ENCODE data around the gene NKX1-2. TPM values are rescaled to one million over a fixed set of nuclear protein-coding genes. Genes with fewer than 3 reads are reported as not detected.

Gene NKX1-2
- total RNA-seq, 6 donors from 2014 or later = 0.09 TPM; not detected in 5

DNA sequence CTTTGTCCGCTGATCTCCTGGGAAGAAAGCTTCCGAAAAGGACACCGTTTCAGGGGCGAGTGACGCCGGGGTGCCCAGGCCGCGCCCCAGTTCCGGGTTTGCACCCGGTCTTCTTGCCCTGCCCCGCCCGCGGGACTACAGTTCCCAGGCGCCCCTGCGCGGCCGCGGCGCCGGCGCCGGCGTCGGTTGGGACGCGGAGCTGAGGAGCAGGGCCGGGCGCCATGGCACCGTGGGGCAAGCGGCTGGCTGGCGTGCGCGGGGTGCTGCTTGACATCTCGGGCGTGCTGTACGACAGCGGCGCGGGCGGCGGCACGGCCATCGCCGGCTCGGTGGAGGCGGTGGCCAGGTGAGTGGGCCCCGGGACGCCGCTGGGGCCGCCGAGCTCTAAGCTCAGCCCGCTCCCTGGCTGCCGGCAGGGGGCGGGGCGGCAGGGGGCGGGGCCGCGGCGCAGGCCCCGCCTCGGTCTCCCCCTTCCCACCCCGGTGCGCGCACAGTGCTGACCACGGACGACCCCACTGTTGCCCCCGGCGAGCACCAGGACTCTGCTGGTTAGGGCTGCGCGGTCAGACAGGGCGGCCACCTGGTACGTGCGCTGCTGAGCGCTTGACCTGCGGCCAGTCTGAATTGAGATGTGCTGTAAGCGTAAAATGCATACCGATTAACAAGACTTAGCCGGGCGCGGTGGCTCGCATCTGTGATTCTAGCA lies 12.0 kb upstream of the NKX1-2 start, which contains the start of gene LHPP:
LHPP (plus strand) TSS at position 182 of the 706 bp plus-strand sequence; CDS start at position 222, 40 bp downstream.
- no peaks in the 10 kb centered on the region for H3K27me3 ChIP-seq
- DNase-seq = peak; percentile 90 to 99
- H3K9me3 ChIP-seq = no peaks in the 10 kb centered on the region
- 0 to 3% methylated on average over 17 to 27 of the region's 81 CpGs for WGBS, 2 donors
- TF ChIP-seq, protein P1, sequence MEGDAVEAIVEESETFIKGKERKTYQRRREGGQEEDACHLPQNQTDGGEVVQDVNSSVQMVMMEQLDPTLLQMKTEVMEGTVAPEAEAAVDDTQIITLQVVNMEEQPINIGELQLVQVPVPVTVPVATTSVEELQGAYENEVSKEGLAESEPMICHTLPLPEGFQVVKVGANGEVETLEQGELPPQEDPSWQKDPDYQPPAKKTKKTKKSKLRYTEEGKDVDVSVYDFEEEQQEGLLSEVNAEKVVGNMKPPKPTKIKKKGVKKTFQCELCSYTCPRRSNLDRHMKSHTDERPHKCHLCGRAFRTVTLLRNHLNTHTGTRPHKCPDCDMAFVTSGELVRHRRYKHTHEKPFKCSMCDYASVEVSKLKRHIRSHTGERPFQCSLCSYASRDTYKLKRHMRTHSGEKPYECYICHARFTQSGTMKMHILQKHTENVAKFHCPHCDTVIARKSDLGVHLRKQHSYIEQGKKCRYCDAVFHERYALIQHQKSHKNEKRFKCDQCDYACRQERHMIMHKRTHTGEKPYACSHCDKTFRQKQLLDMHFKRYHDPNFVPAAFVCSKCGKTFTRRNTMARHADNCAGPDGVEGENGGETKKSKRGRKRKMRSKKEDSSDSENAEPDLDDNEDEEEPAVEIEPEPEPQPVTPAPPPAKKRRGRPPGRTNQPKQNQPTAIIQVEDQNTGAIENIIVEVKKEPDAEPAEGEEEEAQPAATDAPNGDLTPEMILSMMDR (IDR thresholded peaks at IDR 0.05) = peak; percentile 61 to 89 (median 83)
- TF ChIP-seq EP300 (IDR thresholded peaks at IDR 0.05) (no peak), POLR2AphosphoS5 (IDR thresholded peaks at IDR 0.05) (peak in 1 of 2 donors; percentile 22), POLR2A (IDR thresholded peaks at IDR 0.05) (peak in 2 of 4 donors; percentile 17 to 73)
- H3K4me1 ChIP-seq = peaks cover 0 to 10% (median 3%) of the 10 kb centered on the region in 4 donors
- peak within 1 kb of the TSS; percentile 77 to 88 (median 80) for H3K27ac ChIP-seq
- peak; percentile 93 to 100 for ATAC-seq (ENCODE audit: low FRiP score in 2 of 2)
- H3K4me3 ChIP-seq = peak within 1 kb of the TSS; percentile 24 to 91 (median 70)
- no peaks in the 10 kb centered on the region for H3K36me3 ChIP-seq

DNA sequence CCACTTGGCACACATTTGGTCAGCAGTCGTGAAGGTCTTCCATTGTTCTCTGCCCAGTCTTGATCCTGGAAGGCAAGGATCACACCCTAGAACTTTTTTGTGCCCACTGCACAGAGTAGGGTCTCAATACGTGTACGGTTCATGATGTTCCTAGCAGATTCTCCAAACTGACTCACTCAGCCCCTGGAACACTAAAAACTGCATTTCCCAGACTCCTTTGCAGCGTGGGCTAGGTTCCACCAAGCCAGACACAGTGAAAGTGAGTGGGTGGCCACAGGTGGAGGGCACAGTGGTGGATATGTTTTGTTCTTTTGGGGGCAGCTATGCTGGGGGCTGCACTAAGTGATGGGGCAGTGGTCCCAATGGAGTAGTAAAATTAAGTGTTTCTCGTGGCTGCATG lies 10.3 kb upstream of the NKX1-2 start:
- Histone ChIP-seq H3K27ac (no peak overlapping the region), H3K36me3 (no peaks in the 10 kb centered on the region), H3K27me3 (peaks cover 0 to 3% (median 0%) of the 10 kb centered on the region in 4 donors), H3K4me1 (peaks cover 0 to 10% (median 3%) of the 10 kb centered on the region in 4 donors), H3K4me3 (no peak overlapping the region), H3K9me3 (no peaks in the 10 kb centered on the region)
- DNase-seq = no peak
- WGBS, 2 donors = 77 to 96% methylated on average over 3 to 5 of the region's 5 CpGs
- TF ChIP-seq EP300 (IDR thresholded peaks at IDR 0.05) (no peak), POLR2A (IDR thresholded peaks at IDR 0.05) (no peak), POLR2AphosphoS5 (IDR thresholded peaks at IDR 0.05) (no peak)
- TF ChIP-seq, protein P1 (IDR thresholded peaks at IDR 0.05) = no peak
- no peak for ATAC-seq (ENCODE audit: low FRiP score in 2 of 2)

DNA sequence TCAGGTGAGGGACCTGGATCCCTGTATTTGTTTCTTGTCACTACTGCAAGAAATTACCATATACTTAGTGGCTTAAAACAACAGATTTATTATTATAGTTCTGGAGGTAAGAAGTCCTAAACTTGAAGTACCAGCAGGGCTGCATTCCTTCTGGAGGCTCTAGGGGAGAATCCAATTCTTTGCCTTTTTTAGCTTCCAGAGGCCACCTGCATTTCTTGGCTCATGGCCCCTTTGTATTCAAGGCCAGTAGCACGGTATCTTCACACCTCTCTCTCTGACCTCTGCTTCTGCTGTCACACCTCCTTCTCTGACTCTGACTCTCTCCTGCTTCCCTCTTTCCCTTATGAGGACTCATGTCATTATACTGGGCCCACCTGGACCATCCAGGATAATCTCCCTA lies 9.6 kb upstream of the NKX1-2 start:
- H3K27ac ChIP-seq = no peak overlapping the region
- H3K9me3 ChIP-seq = no peaks in the 10 kb centered on the region
- ATAC-seq (ENCODE audit: low FRiP score in 2 of 2) (no peak), DNase-seq (no peak)
- TF ChIP-seq, protein P1 (IDR thresholded peaks at IDR 0.05) = no peak
- TF ChIP-seq EP300 (IDR thresholded peaks at IDR 0.05) (no peak), POLR2A (IDR thresholded peaks at IDR 0.05) (no peak), POLR2AphosphoS5 (IDR thresholded peaks at IDR 0.05) (no peak)
- WGBS, 2 donors = 53 to 63% methylated on average over 1 of the region's 1 CpG
- peaks cover 0 to 3% (median 0%) of the 10 kb centered on the region in 4 donors for H3K27me3 ChIP-seq
- no peaks in the 10 kb centered on the region for H3K36me3 ChIP-seq
- H3K4me3 ChIP-seq = no peak overlapping the region
- peaks cover 0 to 10% (median 3%) of the 10 kb centered on the region in 4 donors for H3K4me1 ChIP-seq

DNA sequence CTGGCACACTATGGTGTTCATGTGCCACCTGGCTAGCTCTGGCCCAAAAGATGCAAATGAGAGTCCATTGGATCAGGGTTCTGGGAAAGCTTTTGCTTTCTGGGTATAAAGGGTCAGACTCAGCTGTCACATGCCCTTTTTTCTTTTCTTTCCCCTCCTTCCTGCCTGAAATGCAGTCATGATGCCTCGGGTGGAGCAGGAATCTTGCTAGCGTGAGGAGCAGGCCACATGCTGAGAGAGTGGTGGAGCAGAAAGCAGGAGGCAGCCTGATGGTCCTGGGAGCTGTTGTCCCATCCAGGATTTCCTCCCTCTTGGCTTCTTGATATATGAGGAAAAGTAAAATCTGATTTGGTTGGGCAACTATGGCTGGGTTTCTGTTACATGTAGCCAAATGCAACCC lies 9.1 kb upstream of the NKX1-2 start:
- DNase-seq (no peak), ATAC-seq (ENCODE audit: low FRiP score in 2 of 2) (no peak)
- Histone ChIP-seq H3K27me3 (peaks cover 0 to 3% (median 0%) of the 10 kb centered on the region in 4 donors), H3K4me3 (no peak overlapping the region), H3K4me1 (peaks cover 0 to 10% (median 3%) of the 10 kb centered on the region in 4 donors), H3K9me3 (no peaks in the 10 kb centered on the region), H3K36me3 (no peaks in the 10 kb centered on the region), H3K27ac (no peak overlapping the region)
- no peak for TF ChIP-seq POLR2A (IDR thresholded peaks at IDR 0.05)
- TF ChIP-seq, protein P1 (IDR thresholded peaks at IDR 0.05) = no peak
- TF ChIP-seq EP300 (IDR thresholded peaks at IDR 0.05) = no peak
- TF ChIP-seq POLR2AphosphoS5 (IDR thresholded peaks at IDR 0.05) = no peak
- 74 to 82% methylated on average over 2 of the region's 2 CpGs for WGBS, 2 donors

Data from upper lobe of left lung (tissue), 6 donors.